BE2C (cell line): Measurements from ENCODE around the gene RBM19.

ENCODE experiments used
- DNase-seq: peaks from one replicate; pipeline ENCODE4 v3.0.0-alpha.2; 2020
- H3K27me3 ChIP-seq: fragments of 250-450 bp; sonication (Bioruptor Pico); 2 replicates; pipeline ENCODE4 v1.5.1; 2020; ENCODE audit warnings: mild to moderate bottlenecking
- H3K36me3 ChIP-seq: fragments of 250-450 bp; sonication (Bioruptor Pico); 2 replicates; pipeline ENCODE4 v1.5.1; 2020; ENCODE audit warnings: mild to moderate bottlenecking
- H3K4me1 ChIP-seq: fragments of 250-450 bp; sonication (Bioruptor Pico); 2 replicates; pipeline ENCODE4 v1.5.1; 2020
- H3K4me3 ChIP-seq: 2 replicates; pipeline ENCODE4 v1.5.1; 2011; ENCODE audit warnings: low read depth, low read length
- H3K9me3 ChIP-seq: fragments of 250-450 bp; sonication (Bioruptor Pico); 2 replicates; pipeline ENCODE4 v1.5.1; 2020
- TF ChIP-seq, protein P1 (sequence below): IDR thresholded peaks from 2 replicates; pipeline ENCODE4 v1.5.1; 2012; ENCODE audit warnings: mild to moderate bottlenecking, low read depth, low read length

The RBM19 gene

DNA sequence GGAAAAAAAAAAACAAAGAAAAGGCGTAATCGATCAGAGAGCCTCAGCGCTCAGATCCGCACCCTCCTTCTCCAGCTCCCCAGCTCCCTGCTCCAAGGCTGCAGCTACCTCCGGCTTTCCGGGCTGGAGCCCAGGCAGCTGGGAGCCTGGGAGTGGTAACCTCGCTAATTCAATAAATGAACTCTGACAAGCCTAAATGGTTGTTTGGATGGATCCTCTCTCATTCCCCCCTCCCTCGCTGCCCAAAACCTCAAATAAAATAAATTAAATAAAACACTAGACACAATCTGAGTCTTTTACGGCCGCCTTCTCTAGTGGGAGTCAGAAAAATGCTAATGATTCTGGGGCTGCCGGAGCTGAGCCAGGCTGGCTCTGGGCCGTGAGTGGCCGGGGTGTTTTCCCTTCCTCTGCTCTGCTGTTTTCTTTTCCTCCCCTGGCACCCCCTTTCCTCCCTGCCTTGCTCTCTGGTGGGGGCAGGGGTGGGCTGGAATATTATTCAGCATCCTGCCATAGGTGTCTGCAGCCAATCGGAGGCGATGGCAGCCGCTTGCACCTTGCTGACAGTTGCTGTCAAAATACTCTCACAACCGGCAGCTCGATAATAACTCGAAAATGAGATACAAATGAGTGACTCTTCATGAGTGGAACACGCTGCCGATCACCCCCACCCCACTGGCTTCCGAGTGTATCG, 76.1 kb downstream of the RBM19 start:
- TF ChIP-seq, protein P1, sequence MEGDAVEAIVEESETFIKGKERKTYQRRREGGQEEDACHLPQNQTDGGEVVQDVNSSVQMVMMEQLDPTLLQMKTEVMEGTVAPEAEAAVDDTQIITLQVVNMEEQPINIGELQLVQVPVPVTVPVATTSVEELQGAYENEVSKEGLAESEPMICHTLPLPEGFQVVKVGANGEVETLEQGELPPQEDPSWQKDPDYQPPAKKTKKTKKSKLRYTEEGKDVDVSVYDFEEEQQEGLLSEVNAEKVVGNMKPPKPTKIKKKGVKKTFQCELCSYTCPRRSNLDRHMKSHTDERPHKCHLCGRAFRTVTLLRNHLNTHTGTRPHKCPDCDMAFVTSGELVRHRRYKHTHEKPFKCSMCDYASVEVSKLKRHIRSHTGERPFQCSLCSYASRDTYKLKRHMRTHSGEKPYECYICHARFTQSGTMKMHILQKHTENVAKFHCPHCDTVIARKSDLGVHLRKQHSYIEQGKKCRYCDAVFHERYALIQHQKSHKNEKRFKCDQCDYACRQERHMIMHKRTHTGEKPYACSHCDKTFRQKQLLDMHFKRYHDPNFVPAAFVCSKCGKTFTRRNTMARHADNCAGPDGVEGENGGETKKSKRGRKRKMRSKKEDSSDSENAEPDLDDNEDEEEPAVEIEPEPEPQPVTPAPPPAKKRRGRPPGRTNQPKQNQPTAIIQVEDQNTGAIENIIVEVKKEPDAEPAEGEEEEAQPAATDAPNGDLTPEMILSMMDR, result no peak
- no peaks in the 10 kb centered on the region for H3K9me3 ChIP-seq
- no peaks in the 10 kb centered on the region for H3K36me3 ChIP-seq
- DNase-seq, result peak; percentile 64
- H3K4me1 ChIP-seq, result peaks cover 10% of the 10 kb centered on the region
- H3K27me3 ChIP-seq, result no peaks in the 10 kb centered on the region
- H3K4me3 ChIP-seq, result peak overlapping the region; percentile 35

- Histone ChIP-seq H3K27me3 (no peaks in the 10 kb centered on the region), H3K9me3 (no peaks in the 10 kb centered on the region), H3K4me1 (peaks cover 10% of the 10 kb centered on the region), H3K4me3 (no peak overlapping the region), H3K36me3 (no peaks in the 10 kb centered on the region)
- DNase-seq, result peak; percentile 21
- TF ChIP-seq, protein P1, result peak; percentile 36
Observed at GRCh38 chr12:113889076-113889475, 77.0 kb downstream of the RBM19 start.

GRCh38 chr12:113888435-113888834, 77.7 kb downstream of the RBM19 start:
- no peak overlapping the region for H3K4me3 ChIP-seq
- no peak for DNase-seq
- peaks cover 10% of the 10 kb centered on the region for H3K4me1 ChIP-seq
- no peaks in the 10 kb centered on the region for H3K9me3 ChIP-seq
- H3K27me3 ChIP-seq, result no peaks in the 10 kb centered on the region
- TF ChIP-seq, protein P1, result no peak
- no peaks in the 10 kb centered on the region for H3K36me3 ChIP-seq

DNA sequence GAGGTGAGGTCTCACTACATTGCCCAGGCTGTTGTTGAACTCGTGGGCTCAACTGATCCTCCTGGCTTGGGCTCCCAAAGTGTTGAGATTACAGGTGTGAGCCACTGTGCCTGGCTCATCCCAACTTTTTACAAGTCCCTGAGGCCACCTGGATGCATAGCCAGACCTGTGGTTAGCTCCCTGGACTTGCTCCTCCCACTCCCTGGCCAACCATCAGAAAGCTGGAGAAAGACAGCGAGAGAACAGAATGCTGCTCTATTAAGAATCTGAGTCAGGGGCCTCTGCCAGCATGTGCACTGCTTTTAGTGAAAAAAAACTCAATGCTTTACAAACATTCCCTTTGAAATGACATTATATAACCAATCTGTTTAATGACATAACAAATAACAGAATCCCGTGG, 78.2 kb downstream of the RBM19 start:
- no peaks in the 10 kb centered on the region for H3K36me3 ChIP-seq
- TF ChIP-seq, protein P1, result no peak
- H3K27me3 ChIP-seq, result no peaks in the 10 kb centered on the region
- H3K4me1 ChIP-seq, result peaks cover 10% of the 10 kb centered on the region
- H3K4me3 ChIP-seq, result no peak overlapping the region
- DNase-seq, result no peak
- no peaks in the 10 kb centered on the region for H3K9me3 ChIP-seq

DNA sequence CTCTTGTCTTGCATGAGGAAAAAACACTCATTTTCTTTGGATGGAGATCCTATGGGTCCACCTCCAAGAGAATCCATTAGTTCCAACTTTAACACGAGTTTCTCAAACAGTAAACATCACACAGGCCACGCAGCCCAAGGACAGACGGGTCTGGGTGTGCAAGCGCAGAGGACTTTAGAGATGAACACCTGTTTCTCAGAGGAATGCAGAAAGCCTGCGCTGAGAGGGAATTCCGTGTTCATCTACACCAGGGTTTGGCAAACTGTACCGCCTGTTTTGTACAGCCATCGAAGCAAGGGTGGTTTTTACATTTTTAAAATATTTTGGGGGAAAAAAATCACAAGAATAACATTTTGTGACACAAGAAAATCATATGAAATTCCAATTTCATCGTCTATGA, 79.4 kb downstream of the RBM19 start:
- H3K9me3 ChIP-seq, result no peaks in the 10 kb centered on the region
- H3K36me3 ChIP-seq, result no peaks in the 10 kb centered on the region
- no peak overlapping the region for H3K4me3 ChIP-seq
- TF ChIP-seq, protein P1, result no peak
- H3K4me1 ChIP-seq, result peaks cover 3% of the 10 kb centered on the region
- H3K27me3 ChIP-seq, result no peaks in the 10 kb centered on the region
- DNase-seq, result no peak

GRCh38 chr12:113884392-113884791, 81.7 kb downstream of the RBM19 start:
- Histone ChIP-seq H3K27me3 (no peaks in the 10 kb centered on the region), H3K36me3 (no peaks in the 10 kb centered on the region), H3K9me3 (no peaks in the 10 kb centered on the region), H3K4me1 (peaks cover 3% of the 10 kb centered on the region), H3K4me3 (no peak overlapping the region)
- TF ChIP-seq, protein P1, result no peak
- DNase-seq, result no peak
